ENCODE data around the gene KIRREL3.

DNA sequence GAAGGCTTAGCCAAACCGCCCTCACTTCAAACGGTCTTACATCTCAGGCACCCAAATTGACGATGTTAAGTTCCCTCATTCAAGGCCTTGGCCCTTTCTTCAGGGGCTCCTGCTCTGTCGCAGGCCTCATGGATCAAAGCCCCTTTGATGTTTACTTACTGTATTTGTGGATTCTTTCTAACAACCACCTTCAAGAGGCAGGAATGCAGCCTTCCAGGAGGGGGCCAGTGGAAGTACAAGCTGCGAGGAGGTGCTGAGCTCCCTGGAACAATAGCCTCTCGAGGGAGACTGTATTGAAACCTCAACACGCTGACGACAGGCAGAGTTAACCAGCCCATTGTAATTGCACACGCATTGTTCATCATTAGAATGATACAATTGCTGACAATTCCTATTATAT, 436.0 kb downstream of the KIRREL3 start:
- TF ChIP-seq POLR2AphosphoS5 (IDR thresholded peaks at IDR 0.05; ENCODE audit: insufficient read depth, low read depth, low read length) = no peak
- TF ChIP-seq, protein P1, sequence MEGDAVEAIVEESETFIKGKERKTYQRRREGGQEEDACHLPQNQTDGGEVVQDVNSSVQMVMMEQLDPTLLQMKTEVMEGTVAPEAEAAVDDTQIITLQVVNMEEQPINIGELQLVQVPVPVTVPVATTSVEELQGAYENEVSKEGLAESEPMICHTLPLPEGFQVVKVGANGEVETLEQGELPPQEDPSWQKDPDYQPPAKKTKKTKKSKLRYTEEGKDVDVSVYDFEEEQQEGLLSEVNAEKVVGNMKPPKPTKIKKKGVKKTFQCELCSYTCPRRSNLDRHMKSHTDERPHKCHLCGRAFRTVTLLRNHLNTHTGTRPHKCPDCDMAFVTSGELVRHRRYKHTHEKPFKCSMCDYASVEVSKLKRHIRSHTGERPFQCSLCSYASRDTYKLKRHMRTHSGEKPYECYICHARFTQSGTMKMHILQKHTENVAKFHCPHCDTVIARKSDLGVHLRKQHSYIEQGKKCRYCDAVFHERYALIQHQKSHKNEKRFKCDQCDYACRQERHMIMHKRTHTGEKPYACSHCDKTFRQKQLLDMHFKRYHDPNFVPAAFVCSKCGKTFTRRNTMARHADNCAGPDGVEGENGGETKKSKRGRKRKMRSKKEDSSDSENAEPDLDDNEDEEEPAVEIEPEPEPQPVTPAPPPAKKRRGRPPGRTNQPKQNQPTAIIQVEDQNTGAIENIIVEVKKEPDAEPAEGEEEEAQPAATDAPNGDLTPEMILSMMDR (IDR thresholded peaks at IDR 0.05; ENCODE audit: extremely low read depth in 1 of 2, insufficient read depth in 1 of 2, low read depth in 1 of 2, low read length in 2 of 2) = no peak
- no peak for TF ChIP-seq EZH2 (IDR thresholded peaks at IDR 0.05; ENCODE audit: borderline replicate concordance, low read depth, low read length, severe bottlenecking)
- TF ChIP-seq POLR2A (IDR thresholded peaks at IDR 0.05; ENCODE audit: low read depth, low read length) = no peak
- TF ChIP-seq JUN (IDR thresholded peaks at IDR 0.05; ENCODE audit: borderline replicate concordance, insufficient read depth, insufficient read length, low read depth) = no peak
- TF ChIP-seq, protein P2, sequence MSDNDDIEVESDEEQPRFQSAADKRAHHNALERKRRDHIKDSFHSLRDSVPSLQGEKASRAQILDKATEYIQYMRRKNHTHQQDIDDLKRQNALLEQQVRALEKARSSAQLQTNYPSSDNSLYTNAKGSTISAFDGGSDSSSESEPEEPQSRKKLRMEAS (IDR thresholded peaks at IDR 0.05; ENCODE audit: insufficient read depth, insufficient read length) = no peak
- TF ChIP-seq GATA2 (IDR thresholded peaks at IDR 0.05; ENCODE audit: insufficient read depth, insufficient read length, low read depth, low read length) = no peak
- no peak for TF ChIP-seq MYC (IDR thresholded peaks at IDR 0.05; ENCODE audit: low read depth, low read length)

All from endothelial cell of umbilical vein (primary cell).